ENCODE data around the gene AP2A2.

DNA sequence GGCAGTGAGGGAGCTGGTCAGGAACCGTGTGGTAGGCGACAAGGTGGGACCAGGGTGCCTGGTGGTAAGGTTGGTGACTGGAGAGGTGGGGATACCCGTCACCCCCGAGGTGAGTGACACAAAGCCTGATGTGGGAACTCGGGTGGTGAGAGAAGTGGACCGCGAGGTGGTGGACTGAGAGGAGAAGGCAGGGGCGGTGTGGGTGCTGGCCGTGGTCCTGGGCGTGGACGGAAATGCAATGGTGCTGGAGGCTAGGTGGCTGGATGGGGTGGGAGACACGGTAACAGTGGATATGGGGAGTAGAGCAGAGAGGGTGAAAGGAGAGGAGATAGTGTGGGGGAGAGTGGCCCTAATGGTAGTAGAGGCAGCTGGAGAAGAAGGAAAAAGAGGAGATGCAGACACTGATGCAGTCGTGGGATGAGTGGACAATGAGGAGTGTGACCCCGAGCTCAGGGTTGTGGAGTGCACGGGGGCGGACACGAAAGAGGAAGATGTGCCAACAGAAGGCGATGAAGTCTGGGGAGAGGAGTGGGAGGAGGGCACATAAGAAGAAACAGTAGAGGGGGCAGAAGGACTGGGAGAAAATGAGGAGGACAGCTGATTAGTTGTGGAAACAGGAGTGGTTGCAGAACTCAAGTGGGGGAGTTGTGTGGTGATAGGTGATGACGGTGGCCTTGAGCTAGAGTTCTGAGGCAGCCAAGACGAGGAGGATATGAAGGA lies 90.3 kb downstream of the AP2A2 start:
- no peak for TF ChIP-seq EZH2 (IDR thresholded peaks at IDR 0.05; ENCODE audit: insufficient read depth, low read length)
- TF ChIP-seq, protein P1, sequence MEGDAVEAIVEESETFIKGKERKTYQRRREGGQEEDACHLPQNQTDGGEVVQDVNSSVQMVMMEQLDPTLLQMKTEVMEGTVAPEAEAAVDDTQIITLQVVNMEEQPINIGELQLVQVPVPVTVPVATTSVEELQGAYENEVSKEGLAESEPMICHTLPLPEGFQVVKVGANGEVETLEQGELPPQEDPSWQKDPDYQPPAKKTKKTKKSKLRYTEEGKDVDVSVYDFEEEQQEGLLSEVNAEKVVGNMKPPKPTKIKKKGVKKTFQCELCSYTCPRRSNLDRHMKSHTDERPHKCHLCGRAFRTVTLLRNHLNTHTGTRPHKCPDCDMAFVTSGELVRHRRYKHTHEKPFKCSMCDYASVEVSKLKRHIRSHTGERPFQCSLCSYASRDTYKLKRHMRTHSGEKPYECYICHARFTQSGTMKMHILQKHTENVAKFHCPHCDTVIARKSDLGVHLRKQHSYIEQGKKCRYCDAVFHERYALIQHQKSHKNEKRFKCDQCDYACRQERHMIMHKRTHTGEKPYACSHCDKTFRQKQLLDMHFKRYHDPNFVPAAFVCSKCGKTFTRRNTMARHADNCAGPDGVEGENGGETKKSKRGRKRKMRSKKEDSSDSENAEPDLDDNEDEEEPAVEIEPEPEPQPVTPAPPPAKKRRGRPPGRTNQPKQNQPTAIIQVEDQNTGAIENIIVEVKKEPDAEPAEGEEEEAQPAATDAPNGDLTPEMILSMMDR (IDR thresholded peaks at IDR 0.05; ENCODE audit: insufficient read depth, low read depth, low read length), result no peak
